Keratinocyte (primary cell): ENCODE measurements around the gene CPN2.

Experiments
- CTCF ChIP-seq, 3 experiments: IDR thresholded peaks in 1 of 3; conservative IDR thresholded peaks in 1 of 3; optimal IDR thresholded peaks in 1 of 3; 2 replicates in 2 of 3; 3 replicates in 1 of 3; pipeline versions ENCODE3 to v1.5.1; 2011; ENCODE audit warnings: low read length in 3 of 3, mild to moderate bottlenecking in 3 of 3, moderate library complexity in 2 of 3, control low read depth in 1 of 3, inconsistent platforms in 1 of 3; ENCODE audit not compliant: insufficient read depth in 2 of 3; ENCODE audit errors: extremely low read depth in 1 of 3
- EZH2 ChIP-seq: IDR thresholded peaks from one replicate; pipeline ENCODE4 v1.6.1; 2012; ENCODE audit warnings: inconsistent platforms, mild to moderate bottlenecking, low read length, moderate library complexity

DNA sequence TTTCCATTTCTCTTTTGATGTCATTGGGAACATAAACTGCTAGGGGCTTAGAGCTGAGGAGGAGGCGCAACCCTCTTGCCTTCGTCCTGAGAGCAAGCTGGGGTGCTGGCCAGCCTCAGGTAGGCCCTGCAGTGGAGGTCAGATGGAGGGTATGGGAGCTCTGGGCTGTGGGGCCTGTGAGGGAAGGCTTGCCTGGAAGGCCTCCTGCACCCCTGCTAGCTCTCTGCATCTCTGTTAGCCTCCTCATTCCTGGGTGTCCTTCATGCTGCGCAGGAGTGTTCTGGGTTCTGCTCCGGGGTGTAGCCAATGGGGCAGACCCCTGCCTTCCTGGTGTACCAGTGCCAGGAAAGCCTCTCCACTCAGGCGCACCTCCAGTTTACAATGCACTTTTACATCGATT, 36.1 kb upstream of the CPN2 start:
- no peak for TF ChIP-seq CTCF (optimal IDR thresholded peaks at IDR 0.05 in 1 of 3, IDR thresholded peaks at IDR 0.05 in 1 of 3, conservative IDR thresholded peaks at IDR 0.05 in 1 of 3; ENCODE audit: extremely low read depth in 1 of 3, insufficient read depth in 2 of 3, low read length in 3 of 3)
- no peak for TF ChIP-seq EZH2
